Measurements from ENCODE around the gene WDR76. TPM values are rescaled to one million over a fixed set of nuclear protein-coding genes. Genes with fewer than 3 reads are reported as not detected.

Gene WDR76
- total RNA-seq, 1 donor from 2014 or later, result 0.73 TPM

- Mint-ChIP-seq H3K27ac (ENCODE audit: unreplicated experiment) (peak overlapping the region; percentile 99), H3K9me3 (ENCODE audit: unreplicated experiment) (no peaks in the 10 kb centered on the region), H3K4me1 (ENCODE audit: low read depth, unreplicated experiment) (peaks cover 42% of the 10 kb centered on the region), H3K4me3 (ENCODE audit: unreplicated experiment) (peak overlapping the region; percentile 97), H3K36me3 (ENCODE audit: low read depth, unreplicated experiment) (peaks cover 21% of the 10 kb centered on the region), H3K27me3 (ENCODE audit: low read depth, unreplicated experiment) (no peaks in the 10 kb centered on the region)
- DNase-seq (ENCODE audit: low read depth), result no peak
- Histone ChIP-seq H3K36me3 (ENCODE audit: insufficient read depth, low read length) (peaks cover 20% of the 10 kb centered on the region), H3K79me2 (ENCODE audit: insufficient read depth, low read length) (peaks cover 37% of the 10 kb centered on the region), H3K9me3 (ENCODE audit: insufficient read depth, low read depth, low read length) (no peaks in the 10 kb centered on the region), H3K4me3 (ENCODE audit: insufficient read depth, low read depth, low read length) (peak overlapping the region; percentile 100), H2AFZ (ENCODE audit: low read depth, low read length) (peak overlapping the region; percentile 69), H3K27me3 (ENCODE audit: insufficient read depth, low read length) (no peaks in the 10 kb centered on the region), H3K9ac (ENCODE audit: low read length) (peak overlapping the region; percentile 100), H3K27ac (ENCODE audit: low read depth, low read length) (peak overlapping the region; percentile 100), H4K20me1 (ENCODE audit: insufficient read depth, low read length) (peaks cover 44% of the 10 kb centered on the region), H3K4me2 (ENCODE audit: low read length) (peak overlapping the region; percentile 91), H3K4me1 (ENCODE audit: insufficient read depth, low read length) (peaks cover 29% of the 10 kb centered on the region)
- no peak for FAIRE-seq
- TF ChIP-seq, protein P1, sequence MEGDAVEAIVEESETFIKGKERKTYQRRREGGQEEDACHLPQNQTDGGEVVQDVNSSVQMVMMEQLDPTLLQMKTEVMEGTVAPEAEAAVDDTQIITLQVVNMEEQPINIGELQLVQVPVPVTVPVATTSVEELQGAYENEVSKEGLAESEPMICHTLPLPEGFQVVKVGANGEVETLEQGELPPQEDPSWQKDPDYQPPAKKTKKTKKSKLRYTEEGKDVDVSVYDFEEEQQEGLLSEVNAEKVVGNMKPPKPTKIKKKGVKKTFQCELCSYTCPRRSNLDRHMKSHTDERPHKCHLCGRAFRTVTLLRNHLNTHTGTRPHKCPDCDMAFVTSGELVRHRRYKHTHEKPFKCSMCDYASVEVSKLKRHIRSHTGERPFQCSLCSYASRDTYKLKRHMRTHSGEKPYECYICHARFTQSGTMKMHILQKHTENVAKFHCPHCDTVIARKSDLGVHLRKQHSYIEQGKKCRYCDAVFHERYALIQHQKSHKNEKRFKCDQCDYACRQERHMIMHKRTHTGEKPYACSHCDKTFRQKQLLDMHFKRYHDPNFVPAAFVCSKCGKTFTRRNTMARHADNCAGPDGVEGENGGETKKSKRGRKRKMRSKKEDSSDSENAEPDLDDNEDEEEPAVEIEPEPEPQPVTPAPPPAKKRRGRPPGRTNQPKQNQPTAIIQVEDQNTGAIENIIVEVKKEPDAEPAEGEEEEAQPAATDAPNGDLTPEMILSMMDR (IDR thresholded peaks at IDR 0.05; ENCODE audit: insufficient read depth, low read depth, low read length), result peak; percentile 4
- TF ChIP-seq EZH2 (IDR thresholded peaks at IDR 0.05; ENCODE audit: insufficient read depth, low read length), result no peak
Observed at GRCh38 chr15:43792761-43793476, 33.9 kb upstream of the WDR76 start.

DNA sequence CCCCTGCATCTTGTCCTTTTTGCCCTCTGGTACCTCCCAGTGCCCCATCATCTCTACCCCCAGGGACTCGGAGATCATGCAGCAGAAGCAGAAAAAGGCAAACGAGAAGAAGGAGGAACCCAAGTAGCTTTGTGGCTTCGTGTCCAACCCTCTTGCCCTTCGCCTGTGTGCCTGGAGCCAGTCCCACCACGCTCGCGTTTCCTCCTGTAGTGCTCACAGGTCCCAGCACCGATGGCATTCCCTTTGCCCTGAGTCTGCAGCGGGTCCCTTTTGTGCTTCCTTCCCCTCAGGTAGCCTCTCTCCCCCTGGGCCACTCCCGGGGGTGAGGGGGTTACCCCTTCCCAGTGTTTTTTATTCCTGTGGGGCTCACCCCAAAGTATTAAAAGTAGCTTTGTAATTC lies 33.2 kb upstream of the WDR76 start:
- Histone ChIP-seq H3K79me2 (ENCODE audit: insufficient read depth, low read length) (peaks cover 37% of the 10 kb centered on the region), H2AFZ (ENCODE audit: low read depth, low read length) (no peak overlapping the region), H3K36me3 (ENCODE audit: insufficient read depth, low read length) (peaks cover 20% of the 10 kb centered on the region), H3K9ac (ENCODE audit: low read length) (peak overlapping the region; percentile 100), H3K27ac (ENCODE audit: low read depth, low read length) (no peak overlapping the region), H3K27me3 (ENCODE audit: insufficient read depth, low read length) (no peaks in the 10 kb centered on the region), H3K4me2 (ENCODE audit: low read length) (peak overlapping the region; percentile 91), H3K4me3 (ENCODE audit: insufficient read depth, low read depth, low read length) (peak overlapping the region; percentile 100), H4K20me1 (ENCODE audit: insufficient read depth, low read length) (peaks cover 44% of the 10 kb centered on the region), H3K4me1 (ENCODE audit: insufficient read depth, low read length) (peaks cover 29% of the 10 kb centered on the region), H3K9me3 (ENCODE audit: insufficient read depth, low read depth, low read length) (no peaks in the 10 kb centered on the region)
- Mint-ChIP-seq H3K36me3 (ENCODE audit: low read depth, unreplicated experiment) (peaks cover 26% of the 10 kb centered on the region), H3K27me3 (ENCODE audit: low read depth, unreplicated experiment) (no peaks in the 10 kb centered on the region), H3K27ac (ENCODE audit: unreplicated experiment) (peak overlapping the region; percentile 99), H3K4me1 (ENCODE audit: low read depth, unreplicated experiment) (peaks cover 49% of the 10 kb centered on the region), H3K9me3 (ENCODE audit: unreplicated experiment) (no peaks in the 10 kb centered on the region), H3K4me3 (ENCODE audit: unreplicated experiment) (peak overlapping the region; percentile 97)
- TF ChIP-seq EZH2 (IDR thresholded peaks at IDR 0.05; ENCODE audit: insufficient read depth, low read length), result no peak
- TF ChIP-seq, protein P1 (IDR thresholded peaks at IDR 0.05; ENCODE audit: insufficient read depth, low read depth, low read length), result no peak
- DNase-seq (ENCODE audit: low read depth), result no peak
- no peak for FAIRE-seq
